ENCODE data around the gene AFAP1. TPM values are rescaled to one million over a fixed set of nuclear protein-coding genes. Genes with fewer than 3 reads are reported as not detected.

AFAP1 gene
- total and polyA plus RNA-seq, 2 donors (not counting 1 experiment from before 2014, with no cell fraction given): 0.03 to 0.44 TPM

DNA sequence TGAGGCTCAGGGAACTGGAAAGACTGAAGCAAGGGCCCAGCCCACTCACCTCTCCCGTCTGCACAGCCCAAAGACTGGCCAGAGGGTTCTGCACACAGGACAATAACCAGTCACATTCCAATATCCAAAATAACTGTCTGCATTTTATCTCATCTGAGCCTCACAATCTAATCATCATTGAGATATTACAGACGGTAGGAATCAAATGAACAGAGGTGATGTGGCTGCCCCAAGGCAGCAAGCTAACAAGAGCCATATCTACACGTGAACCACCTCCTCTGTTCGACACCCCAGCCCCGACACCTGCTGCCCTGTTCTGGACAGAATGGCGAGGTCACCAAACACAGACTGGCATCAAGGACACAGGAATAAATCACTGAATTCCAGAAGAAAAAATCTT, 60.5 kb downstream of the AFAP1 start:
- Histone ChIP-seq H3K27me3 (replicated peaks in 1 of 4; ENCODE audit: control extremely low read depth in 1 of 4, control insufficient read depth in 3 of 4, insufficient read depth in 4 of 4, low read length in 3 of 4) (peaks cover 0 to 3% (median 0%) of the 10 kb centered on the region in 4 experiments), H3K4me2 (replicated peaks; ENCODE audit: low read depth, low read length, poor library complexity, severe bottlenecking) (no peak overlapping the region), H3K27ac (ENCODE audit: low read length in 2 of 2) (no peak overlapping the region), H3K4me1 (ENCODE audit: control insufficient read depth in 2 of 2, insufficient read depth in 2 of 2, low read length in 2 of 2) (no peaks in the 10 kb centered on the region), H3K9me3 (ENCODE audit: control extremely low read depth in 1 of 3, control insufficient read depth in 2 of 3, insufficient read depth in 1 of 3, low read length in 2 of 3) (no peaks in the 10 kb centered on the region), H3K36me3 (replicated peaks in 1 of 2; ENCODE audit: control extremely low read depth in 1 of 2, control insufficient read depth in 1 of 2, extremely low read depth in 1 of 2, insufficient read depth in 2 of 2, low read length in 1 of 2) (no peaks in the 10 kb centered on the region), H2AFZ (ENCODE audit: insufficient read depth, low read depth, low read length, poor library complexity, severe bottlenecking) (no peak overlapping the region), H4K20me1 (ENCODE audit: control insufficient read depth, insufficient read depth, low read length, poor library complexity, severe bottlenecking) (no peaks in the 10 kb centered on the region), H3K4me3 (ENCODE audit: control extremely low read depth in 1 of 5, extremely low read depth in 1 of 5, insufficient read depth in 1 of 5, low read depth in 2 of 5, low read length in 4 of 5) (no peak overlapping the region), H3K9ac (ENCODE audit: low read length) (no peak overlapping the region), H3K79me2 (ENCODE audit: control insufficient read depth, insufficient read depth, low read length) (no peaks in the 10 kb centered on the region)
- 86% methylated on average over 6 of the region's 6 CpGs for WGBS (ENCODE audit: insufficient coverage)
- no peak overlapping the region for H3K27ac Mint-ChIP-seq
- no peak overlapping the region for H3K4me3 Mint-ChIP-seq
- ChIA-PET CTCF (no interaction called here), POLR2A (no interaction called here)
- TF ChIP-seq, protein P1, sequence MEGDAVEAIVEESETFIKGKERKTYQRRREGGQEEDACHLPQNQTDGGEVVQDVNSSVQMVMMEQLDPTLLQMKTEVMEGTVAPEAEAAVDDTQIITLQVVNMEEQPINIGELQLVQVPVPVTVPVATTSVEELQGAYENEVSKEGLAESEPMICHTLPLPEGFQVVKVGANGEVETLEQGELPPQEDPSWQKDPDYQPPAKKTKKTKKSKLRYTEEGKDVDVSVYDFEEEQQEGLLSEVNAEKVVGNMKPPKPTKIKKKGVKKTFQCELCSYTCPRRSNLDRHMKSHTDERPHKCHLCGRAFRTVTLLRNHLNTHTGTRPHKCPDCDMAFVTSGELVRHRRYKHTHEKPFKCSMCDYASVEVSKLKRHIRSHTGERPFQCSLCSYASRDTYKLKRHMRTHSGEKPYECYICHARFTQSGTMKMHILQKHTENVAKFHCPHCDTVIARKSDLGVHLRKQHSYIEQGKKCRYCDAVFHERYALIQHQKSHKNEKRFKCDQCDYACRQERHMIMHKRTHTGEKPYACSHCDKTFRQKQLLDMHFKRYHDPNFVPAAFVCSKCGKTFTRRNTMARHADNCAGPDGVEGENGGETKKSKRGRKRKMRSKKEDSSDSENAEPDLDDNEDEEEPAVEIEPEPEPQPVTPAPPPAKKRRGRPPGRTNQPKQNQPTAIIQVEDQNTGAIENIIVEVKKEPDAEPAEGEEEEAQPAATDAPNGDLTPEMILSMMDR (IDR thresholded peaks at IDR 0.05): no peak
- TF ChIP-seq EZH2 (IDR thresholded peaks at IDR 0.05; ENCODE audit: borderline replicate concordance, insufficient read depth, low read depth, low read length, poor library complexity, severe bottlenecking): no peak
- H3K9me3 Mint-ChIP-seq (ENCODE audit: insufficient read depth): no peaks in the 10 kb centered on the region
- H3K4me1 Mint-ChIP-seq: no peaks in the 10 kb centered on the region
- peaks cover 27% of the 10 kb centered on the region for H3K27me3 Mint-ChIP-seq
- intact Hi-C loops (cut with micrococcal nuclease): no loop called here
- no peak for DNase-seq
- no peak for ATAC-seq (ENCODE audit: low read depth)

GRCh38 chr4:7878323-7878722, 61.3 kb downstream of the AFAP1 start:
- WGBS (ENCODE audit: insufficient coverage): 84% methylated on average over 4 of the region's 6 CpGs
- DNase-seq: no peak
- POLR2A ChIA-PET: no interaction called here
- Histone ChIP-seq H3K27me3 (replicated peaks in 1 of 4; ENCODE audit: control extremely low read depth in 1 of 4, control insufficient read depth in 3 of 4, insufficient read depth in 4 of 4, low read length in 3 of 4) (peaks cover 0 to 3% (median 0%) of the 10 kb centered on the region in 4 experiments), H3K79me2 (ENCODE audit: control insufficient read depth, insufficient read depth, low read length) (no peaks in the 10 kb centered on the region), H3K4me3 (ENCODE audit: control extremely low read depth in 1 of 5, extremely low read depth in 1 of 5, insufficient read depth in 1 of 5, low read depth in 2 of 5, low read length in 4 of 5) (no peak overlapping the region), H3K9ac (ENCODE audit: low read length) (no peak overlapping the region), H3K4me2 (replicated peaks; ENCODE audit: low read depth, low read length, poor library complexity, severe bottlenecking) (no peak overlapping the region), H3K27ac (ENCODE audit: low read length in 2 of 2) (no peak overlapping the region), H3K4me1 (ENCODE audit: control insufficient read depth in 2 of 2, insufficient read depth in 2 of 2, low read length in 2 of 2) (no peaks in the 10 kb centered on the region), H2AFZ (ENCODE audit: insufficient read depth, low read depth, low read length, poor library complexity, severe bottlenecking) (no peak overlapping the region), H4K20me1 (ENCODE audit: control insufficient read depth, insufficient read depth, low read length, poor library complexity, severe bottlenecking) (no peaks in the 10 kb centered on the region), H3K36me3 (replicated peaks in 1 of 2; ENCODE audit: control extremely low read depth in 1 of 2, control insufficient read depth in 1 of 2, extremely low read depth in 1 of 2, insufficient read depth in 2 of 2, low read length in 1 of 2) (no peaks in the 10 kb centered on the region), H3K9me3 (ENCODE audit: control extremely low read depth in 1 of 3, control insufficient read depth in 2 of 3, insufficient read depth in 1 of 3, low read length in 2 of 3) (no peaks in the 10 kb centered on the region)
- Mint-ChIP-seq H3K27ac (no peak overlapping the region), H3K4me3 (no peak overlapping the region), H3K9me3 (ENCODE audit: insufficient read depth) (no peaks in the 10 kb centered on the region), H3K4me1 (no peaks in the 10 kb centered on the region), H3K27me3 (peaks cover 27% of the 10 kb centered on the region)
- intact Hi-C loops (cut with micrococcal nuclease): no loop called here
- no peak for TF ChIP-seq EZH2 (IDR thresholded peaks at IDR 0.05; ENCODE audit: borderline replicate concordance, insufficient read depth, low read depth, low read length, poor library complexity, severe bottlenecking)
- TF ChIP-seq, protein P1 (IDR thresholded peaks at IDR 0.05): no peak
- CTCF ChIA-PET: no interaction called here
- no peak for ATAC-seq (ENCODE audit: low read depth)

Data from B cell (primary cell).